ENCODE measurements around the gene DUT.

DUT gene

GRCh38 chr15:48371550-48371949, 40.3 kb downstream of the DUT start:
- no peak for DNase-seq (ENCODE audit: low read depth)

DNA sequence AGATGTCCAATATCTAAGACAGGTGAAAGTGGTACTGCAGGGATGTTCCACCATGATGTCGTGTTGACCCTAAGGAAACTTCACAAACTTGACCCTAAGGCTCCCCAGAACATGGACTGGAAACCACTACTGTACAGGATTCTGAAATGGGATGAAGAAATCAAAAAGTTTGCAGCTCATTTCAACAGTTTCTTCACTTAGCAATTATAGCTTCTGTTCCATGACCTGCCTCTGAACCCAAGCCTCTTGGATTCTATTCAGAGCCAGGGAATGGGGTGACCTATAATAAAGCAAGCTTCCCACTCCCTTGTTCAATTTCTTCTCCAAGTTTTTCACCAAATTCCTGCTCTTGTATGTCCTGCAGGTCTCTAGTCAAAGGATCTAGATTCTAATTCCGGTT, 40.7 kb downstream of the DUT start:
- DNase-seq (ENCODE audit: low read depth), result no peak

- DNase-seq (ENCODE audit: low read depth), result no peak
Observed at GRCh38 chr15:48373821-48374451, 42.7 kb downstream of the DUT start.

DNA sequence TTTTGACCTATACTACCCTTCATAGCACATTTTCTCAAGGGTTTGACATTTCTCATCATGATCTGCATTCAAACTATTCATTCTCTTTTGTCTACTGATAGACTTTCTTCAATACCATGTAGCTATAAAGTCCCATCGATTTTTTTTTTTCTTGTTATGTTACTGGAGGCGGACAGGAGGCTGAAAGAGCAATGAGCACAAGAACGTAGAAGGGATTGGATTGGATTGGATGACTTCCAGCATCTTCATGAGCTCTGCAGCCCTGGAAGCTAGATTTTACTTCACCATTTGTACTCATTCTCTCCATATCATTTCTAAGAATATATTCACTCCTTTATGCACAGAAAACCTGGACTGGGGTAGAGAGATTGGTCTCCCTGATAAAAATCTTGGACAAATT, 43.2 kb downstream of the DUT start:
- DNase-seq (ENCODE audit: low read depth), result no peak

GRCh38 chr15:48375767-48376166, 44.5 kb downstream of the DUT start:
- DNase-seq (ENCODE audit: low read depth), result no peak

DNA sequence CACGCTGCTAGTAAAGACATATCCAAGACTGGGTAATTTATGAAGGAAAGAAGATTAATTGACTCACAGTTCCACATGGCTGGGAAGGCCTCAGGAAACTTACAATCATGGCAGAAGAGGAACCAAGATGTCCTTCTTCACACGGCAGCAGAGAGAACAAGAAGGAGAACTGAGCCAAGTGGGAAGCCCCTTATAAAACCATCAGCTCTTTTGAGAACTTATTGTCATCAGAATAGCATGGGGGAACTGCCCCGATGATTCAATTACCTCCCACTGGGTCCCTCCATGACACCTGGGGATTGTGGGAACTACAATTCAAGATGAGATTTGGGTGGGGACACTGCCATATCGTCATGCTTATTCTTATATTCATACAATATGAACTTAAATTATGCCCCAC, 49.0 kb downstream of the DUT start:
- DNase-seq (ENCODE audit: low read depth), result no peak

DNA sequence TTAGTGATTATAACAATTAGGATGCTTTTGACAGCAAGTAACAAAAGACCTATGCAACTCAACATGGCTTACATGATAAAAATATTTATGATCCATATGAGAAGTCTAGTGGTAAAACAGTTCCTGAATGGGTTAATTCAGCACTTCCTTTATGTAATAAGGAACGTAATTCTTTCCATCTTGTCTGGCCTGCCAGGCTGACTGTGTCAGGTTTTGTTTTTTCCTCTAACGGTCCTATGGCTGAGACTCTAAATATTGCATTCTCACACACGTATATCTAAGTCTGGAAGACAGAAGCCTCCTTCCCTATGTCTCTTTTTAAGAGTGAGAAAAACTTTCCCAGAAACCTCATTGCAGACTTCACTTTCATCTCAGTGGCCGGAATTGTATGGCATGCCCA, 50.6 kb downstream of the DUT start:
- DNase-seq (ENCODE audit: low read depth), result no peak

GRCh38 chr15:48383031-48383430, 51.8 kb downstream of the DUT start:
- no peak for DNase-seq (ENCODE audit: low read depth)

DNA sequence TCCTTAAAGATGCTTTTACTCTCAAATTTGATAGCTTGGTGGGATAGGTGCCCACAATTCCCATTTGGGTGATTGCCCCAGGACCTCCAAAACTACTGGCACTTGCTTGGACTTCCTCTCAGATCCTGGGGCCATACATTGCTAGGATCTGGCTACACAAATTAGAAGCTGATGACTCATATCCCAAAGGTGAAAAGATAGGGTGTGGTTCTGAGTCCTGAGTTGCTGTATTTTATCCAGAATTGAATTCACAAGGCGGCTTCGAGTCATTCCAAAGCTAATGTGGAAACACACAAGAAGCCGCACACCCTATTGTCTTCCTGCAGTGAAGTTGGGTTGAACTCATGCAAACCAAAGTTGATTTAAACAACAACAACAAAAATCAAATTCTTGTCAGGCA, 53.4 kb downstream of the DUT start:
- DNase-seq (ENCODE audit: low read depth), result no peak

GRCh38 chr15:48385031-48385830, 54.0 kb downstream of the DUT start:
- no peak for DNase-seq (ENCODE audit: low read depth)

DNA sequence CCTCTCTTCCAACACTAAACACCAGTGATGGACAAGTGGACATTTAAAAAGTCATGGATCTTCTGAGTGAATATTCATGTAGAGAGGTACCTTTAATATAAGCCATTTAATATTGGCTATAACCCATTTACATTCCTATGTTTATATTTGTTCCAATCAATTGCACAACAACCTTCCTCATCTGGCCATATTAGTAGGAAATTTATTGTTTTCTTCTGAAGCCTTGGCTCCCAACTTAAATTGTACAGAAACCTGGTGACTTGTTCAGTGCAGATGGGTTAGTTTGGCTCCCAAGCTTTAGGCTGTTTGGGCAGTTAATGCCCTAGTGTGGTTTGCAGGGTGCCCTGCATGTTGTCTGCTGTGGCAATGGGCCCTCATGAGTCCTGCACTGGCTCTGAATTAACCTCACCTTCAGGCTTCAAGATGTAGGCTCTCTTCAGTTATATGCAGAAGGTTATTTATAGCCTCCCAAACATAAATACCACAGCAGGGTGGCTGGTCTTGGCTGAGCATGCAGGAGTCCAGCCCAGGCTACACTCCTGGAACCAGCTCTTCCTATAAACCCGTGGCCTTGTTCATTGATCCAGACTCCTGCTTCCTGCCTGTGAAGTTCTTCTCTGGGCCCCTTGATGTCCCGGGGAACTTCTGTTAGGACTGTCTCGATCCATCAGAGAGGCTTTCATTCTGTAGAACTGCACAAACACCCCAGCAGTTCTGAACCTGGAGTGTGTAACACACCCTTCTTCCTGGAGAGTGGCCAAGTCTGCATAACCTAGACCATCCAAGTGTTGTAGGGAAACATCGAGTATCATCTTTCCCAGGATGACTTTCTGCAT, 57.0 kb downstream of the DUT start:
- no peak for DNase-seq (ENCODE audit: low read depth)

DNA sequence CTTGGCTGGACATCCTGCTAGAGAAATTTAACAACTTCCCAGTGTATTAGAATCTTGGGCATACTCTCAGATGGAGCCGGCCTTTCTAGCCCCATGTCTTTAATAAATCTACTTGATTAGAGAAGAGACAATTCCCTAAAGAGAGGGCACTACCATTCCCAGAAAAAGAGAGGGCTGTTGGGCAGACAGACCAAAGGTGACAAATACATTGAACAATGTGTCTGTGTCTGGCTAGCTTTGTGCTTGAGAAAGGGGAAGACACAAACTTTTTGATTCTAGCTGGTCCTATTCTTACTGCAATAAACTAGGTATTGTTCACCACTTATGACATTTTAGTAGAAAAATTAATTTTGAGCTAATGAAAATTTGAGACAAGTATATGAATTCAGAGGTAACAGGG, 57.7 kb downstream of the DUT start:
- DNase-seq (ENCODE audit: low read depth), result no peak

- no peak for DNase-seq (ENCODE audit: low read depth)
Observed at GRCh38 chr15:48389691-48390143, 58.5 kb downstream of the DUT start.

DNA sequence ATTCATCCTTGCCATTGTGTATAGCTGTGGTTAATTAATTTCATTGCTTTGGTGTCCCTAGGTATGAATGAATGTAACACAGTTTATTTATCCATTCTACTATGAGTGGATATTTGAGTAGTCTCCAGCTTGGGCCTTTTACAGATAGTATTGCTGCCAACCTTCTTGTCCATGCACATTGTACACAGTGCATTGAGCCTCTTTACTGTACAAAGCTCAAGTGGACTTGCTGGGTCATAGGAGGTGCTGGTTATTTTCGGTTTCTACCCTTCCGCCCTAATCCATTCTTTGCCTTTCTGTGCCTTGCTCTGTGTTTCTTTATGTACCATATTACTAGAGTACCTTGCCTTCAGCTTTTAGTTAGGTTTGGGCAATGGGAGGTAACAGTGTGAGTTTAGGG, 60.7 kb downstream of the DUT start:
- no peak for DNase-seq (ENCODE audit: low read depth)

DNA sequence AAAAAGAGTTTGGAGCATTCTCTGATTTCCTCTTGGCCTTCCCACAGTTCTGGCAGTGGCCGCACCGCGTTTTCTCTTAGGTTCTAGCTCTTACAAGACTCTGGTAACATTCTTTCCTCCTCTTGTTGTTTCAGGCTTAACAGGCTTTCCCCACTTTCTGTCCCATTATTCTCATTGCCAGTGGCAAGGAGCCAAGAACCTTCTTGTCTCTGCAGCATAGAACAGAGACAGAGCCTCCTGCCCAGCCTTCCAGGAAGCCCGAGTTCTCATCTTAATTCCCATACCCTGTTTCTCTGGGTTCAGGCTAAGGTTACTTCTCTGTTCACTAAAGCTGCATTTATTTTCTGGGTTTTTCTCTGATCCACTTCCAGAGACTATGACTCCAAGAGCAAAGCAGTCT, 61.1 kb downstream of the DUT start:
- no peak for DNase-seq (ENCODE audit: low read depth)

All from activated T-helper 1 cell treated with Interleukin-2 at 50 U/mL for 16 hours (primary cell).